GM18951 (cell line): Measurements from ENCODE around the gene CAPN9.

Source experiments
- POLR2A ChIP-seq: IDR thresholded peaks from 4 replicates; pipeline ENCODE4 v1.6.1; 2011; ENCODE audit warnings: mild to moderate bottlenecking; ENCODE audit not compliant: insufficient read length, insufficient read depth; ENCODE audit errors: extremely low read depth
- in situ Hi-C: fragments of 300-500 bp; cut with MboI; formaldehyde crosslinking; loops from one replicate; pipeline ENCODE4 v1.12.0; 2022; ENCODE audit warnings: low sequenced_read_pairs, mixed read lengths, inconsistent platforms; ENCODE audit not compliant: unreplicated experiment

Gene CAPN9

DNA sequence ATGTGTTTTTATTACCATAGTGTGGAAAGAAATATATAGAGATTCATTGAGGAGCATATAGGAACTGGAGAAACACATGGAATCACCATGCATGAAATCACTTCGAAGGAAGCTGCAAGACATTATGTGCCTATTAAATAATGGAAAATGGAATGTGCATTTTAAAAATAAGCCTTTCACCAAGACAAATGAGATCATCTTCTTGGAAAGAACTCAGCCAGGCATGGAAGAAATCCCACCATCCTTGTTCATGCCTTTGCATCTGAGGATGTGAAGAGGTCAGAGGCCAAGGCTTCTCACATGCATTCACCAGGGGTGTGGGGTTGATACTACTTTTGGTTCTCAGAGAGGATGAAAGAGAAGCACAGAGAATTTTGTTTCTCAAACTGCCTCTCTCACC, 71.2 kb downstream of the CAPN9 start:
- in situ Hi-C loops: no loop called here
- TF ChIP-seq POLR2A: no peak

DNA sequence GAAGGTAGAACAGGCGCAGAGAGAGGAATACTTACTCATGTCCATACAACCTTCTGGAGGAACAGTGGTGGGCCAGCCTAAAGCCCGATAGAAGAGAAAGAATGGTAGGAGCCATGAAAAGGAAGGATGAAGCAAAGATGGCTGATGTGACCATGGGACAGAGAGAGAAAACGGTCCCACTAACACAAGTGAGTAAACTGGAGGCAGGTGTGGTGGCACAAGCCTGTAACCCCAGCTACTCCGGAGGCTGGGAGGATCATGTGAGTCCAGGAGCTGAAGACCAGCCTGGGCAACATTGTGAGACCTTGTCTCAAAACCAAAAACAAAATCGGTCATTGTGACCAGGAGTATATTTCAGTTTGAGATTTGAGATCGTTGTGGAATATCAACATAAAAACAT, 71.7 kb downstream of the CAPN9 start:
- TF ChIP-seq POLR2A: no peak
- in situ Hi-C loops: no loop called here

DNA sequence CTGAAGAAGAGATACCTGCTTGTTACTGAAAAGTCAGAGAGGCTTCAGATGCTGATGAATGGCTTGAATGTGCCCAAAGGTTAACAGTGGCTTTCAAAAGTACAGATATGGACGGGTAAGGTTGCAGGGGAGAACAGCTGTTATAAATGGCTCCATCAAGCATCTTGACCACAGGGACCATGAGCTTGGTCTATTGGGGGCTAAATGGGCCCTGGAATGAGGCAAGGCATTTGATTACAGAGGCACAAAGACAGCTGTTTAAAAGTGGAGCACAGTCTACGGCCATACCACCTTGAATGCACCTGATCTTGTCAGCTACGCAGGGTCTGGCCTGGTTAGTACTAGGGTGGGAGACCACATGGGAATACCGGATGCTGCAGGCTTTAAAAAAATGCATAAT, 72.8 kb downstream of the CAPN9 start:
- in situ Hi-C loops: no loop called here
- no peak for TF ChIP-seq POLR2A

DNA sequence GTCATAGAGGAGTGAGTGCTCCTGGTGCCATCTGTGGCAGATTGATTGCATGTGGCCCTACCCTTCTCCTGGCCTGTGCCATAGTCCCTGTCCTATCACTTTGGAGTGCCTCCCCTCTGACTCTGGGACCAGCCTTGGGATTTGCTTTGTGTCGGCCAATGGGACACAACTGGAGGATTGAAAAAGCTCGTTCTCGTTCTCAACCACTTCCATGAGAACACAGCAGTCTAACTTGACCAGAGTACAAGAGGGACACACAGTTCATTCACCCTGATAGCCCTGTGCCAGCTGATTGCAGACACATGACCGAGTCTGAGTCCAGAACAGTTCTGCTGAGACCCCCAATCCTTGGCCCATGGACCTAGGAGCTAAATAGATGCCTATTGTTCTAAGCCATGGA, 73.4 kb downstream of the CAPN9 start:
- no peak for TF ChIP-seq POLR2A

DNA sequence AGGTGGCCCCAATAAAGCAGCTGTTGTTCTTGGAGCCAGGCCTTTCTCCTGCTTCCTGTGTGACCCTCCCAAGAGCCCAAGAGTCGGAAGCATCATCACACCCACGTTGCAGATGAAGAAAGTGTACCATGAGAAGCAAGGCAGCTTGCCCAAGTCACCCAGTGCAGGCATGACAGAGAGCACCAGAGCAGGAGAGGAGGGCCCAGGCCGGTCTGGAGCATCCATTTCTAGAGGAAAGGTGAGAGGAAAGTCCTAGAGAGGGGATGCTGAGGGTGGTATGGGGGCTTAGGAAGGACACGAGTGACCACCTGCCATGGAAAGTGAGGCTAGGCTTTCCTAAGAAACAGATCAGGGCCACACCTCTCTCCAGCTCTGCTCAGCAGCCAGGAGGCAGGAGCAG, 74.2 kb downstream of the CAPN9 start:
- in situ Hi-C loops: no loop called here
- no peak for TF ChIP-seq POLR2A

More for the DNA sequence above, 73.4 kb downstream of the CAPN9 start:
- in situ Hi-C loops: no loop called here

DNA sequence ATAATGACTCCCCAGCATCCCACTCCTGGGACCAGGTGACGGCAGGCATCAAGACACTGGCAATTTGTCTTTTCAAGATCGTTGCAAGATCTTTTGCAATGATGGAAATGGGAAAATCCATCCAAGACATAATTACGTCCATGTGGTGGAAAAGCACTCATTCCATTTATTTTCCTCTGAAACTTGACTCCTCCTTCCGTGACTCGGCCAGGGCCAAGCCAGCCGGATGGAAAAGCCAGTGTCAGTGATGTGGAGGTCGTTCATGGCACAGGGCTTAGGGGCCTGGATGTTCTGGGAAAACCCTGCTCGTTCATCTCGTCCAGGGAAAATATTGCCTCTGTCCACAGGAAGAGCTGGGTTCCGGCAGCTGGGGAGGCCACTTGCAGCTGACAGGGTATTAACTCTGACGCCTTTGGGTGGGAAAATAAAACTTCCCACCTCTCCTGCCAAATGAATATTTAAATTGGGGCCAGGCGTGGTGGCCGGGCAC, 74.9 kb downstream of the CAPN9 start:
- in situ Hi-C loops: no loop called here
- TF ChIP-seq POLR2A: no peak

DNA sequence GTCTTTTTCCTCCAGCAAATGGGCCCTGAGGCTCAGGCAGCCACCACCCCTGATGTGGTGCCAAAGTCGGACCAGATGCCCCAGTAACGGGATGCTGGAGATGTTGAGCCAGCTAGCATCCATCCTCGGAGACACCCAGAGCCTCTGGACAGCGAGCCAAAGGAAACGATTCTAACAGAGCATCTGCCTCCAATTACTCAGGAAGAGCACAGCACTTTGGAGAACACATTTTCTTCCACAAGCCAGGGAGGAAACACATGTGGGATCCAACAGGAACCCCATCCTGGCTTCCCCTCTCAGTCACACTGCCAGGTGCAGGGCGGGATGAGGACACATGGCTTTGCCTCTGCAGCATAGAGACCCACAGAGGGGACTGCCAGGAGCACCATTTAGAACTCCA, 76.2 kb downstream of the CAPN9 start:
- in situ Hi-C loops: no loop called here
- no peak for TF ChIP-seq POLR2A

DNA sequence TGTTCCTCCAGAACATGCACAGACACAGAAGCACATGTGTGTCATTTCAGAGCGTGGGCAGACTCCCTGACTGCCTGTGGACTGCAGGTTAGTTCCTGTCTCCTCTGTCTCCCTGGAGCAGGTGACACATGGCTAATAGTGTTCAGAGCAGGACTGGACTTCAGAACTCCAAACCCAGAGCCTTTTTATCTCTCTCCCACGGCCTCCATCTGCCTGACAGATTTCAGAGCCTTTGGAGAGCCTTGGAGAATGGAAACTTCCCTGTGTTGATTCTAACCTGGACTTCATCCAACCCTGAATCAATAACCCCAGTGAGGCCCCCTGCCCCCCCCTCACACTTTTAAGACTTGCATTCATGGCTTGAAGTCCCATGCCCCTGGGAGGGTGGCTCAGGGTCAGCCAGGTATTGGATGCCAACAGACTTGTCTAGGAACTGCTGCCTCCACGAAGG, 76.8 kb downstream of the CAPN9 start:
- TF ChIP-seq POLR2A: no peak
- in situ Hi-C loops: no loop called here

DNA sequence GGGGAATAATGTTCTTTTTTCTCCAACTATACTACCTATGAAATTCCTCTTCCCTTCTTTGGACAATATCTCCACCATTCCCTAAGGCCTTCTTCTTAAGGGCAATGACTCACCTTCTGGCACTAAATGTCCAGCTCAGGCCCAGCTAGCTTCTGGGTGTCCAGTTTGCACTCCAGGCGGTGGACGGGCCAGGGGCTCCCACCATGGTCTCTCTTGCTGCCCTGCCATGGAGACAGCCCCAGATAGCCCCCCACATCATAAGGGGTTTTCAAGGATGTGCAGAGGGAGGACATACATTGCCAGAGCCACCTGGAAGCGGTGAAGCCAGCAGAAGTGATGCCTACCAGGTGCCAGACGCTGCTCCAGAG, 77.3 kb downstream of the CAPN9 start:
- no peak for TF ChIP-seq POLR2A
- in situ Hi-C loops: no loop called here

DNA sequence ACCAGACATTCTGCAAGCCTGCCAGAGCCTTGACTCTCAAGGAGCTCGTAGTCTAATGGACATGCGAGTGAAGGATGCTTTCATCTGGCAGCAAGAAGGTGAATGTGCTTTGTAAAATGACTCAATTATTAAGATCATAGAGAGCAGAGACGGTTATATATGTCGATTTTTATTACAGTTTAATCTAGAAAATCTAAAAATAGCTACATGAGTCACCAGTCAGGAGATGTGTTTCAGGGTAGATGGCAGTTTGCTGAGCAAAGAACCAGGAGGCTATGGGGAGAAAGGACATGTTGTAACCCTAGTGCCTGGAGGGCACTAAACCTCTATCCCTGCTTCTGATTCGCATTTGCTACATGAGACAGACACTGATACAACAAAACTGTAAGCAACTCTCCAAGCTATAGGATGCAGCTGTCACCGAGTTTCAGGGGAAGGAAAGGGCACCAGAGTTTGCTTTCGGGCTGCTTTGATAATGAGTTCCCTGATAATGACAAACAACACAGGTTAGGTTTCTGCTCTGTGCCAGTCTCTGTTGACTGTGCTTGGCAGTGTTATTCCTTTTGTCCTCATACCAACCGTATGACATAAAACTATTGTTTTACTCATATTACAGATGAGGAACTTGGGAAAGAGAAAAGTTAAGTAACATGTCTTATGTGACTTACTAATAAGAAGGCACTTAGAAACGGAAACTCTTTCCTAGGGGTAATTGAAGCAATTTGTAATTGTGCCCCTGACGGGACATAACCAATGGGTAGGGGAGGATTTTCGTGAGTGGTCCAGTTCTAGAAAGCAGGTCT, 77.9 kb downstream of the CAPN9 start:
- TF ChIP-seq POLR2A: no peak
- in situ Hi-C loops: no loop called here

DNA sequence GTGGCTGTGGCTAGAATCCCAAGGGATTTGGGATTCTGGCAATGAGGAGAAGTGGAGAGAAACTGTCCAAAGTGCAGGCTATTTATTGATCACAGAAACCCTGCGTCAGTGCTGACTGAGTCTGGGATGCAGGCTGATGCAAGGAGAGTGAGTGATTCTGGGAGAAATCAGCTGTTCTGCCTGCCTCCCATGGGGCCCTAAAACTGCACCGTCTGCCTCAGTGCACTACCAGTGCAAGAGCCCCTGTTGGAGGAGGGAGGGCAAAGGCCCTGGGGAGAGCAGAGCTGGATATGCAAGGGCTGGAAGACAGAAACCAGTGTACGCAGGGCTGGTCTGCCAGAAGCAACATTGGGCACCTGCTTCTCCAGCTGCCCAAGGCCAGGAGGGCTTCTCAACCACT, 78.6 kb downstream of the CAPN9 start:
- in situ Hi-C loops: no loop called here
- TF ChIP-seq POLR2A: no peak

DNA sequence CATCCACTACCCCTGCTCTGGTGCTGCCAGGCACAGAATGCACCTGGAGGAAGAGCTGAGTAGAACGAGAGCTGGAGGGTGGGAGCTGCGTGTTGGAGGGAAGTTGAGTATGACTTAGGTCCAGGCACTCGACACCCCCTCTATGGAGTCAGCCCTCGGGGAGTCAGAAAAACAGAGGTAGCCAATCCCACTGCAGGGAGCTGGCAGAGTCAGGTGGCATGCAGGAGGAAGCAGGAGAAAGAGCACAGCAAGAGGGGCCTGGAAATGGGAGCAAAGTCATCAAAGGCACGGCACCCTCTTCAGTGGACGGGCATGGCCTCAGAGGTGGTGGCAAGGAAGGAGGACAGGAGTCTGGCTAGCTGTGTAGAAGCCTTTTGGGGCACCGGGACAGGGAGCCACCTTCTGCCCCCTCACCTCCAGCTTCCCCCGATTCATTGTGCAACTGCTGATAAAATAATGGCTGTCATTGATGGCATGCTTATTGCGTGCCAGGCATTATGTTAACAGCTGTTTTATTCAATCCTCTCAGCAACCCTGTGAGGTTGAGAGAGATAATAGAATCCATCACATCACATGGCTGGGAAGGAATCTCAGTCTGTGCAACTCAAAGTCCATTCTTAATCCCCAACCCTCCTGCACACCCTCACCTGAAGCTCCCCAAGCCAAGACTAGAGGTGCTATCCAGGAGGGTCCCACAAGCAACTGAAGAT, 79.1 kb downstream of the CAPN9 start:
- in situ Hi-C loops: no loop called here
- no peak for TF ChIP-seq POLR2A

DNA sequence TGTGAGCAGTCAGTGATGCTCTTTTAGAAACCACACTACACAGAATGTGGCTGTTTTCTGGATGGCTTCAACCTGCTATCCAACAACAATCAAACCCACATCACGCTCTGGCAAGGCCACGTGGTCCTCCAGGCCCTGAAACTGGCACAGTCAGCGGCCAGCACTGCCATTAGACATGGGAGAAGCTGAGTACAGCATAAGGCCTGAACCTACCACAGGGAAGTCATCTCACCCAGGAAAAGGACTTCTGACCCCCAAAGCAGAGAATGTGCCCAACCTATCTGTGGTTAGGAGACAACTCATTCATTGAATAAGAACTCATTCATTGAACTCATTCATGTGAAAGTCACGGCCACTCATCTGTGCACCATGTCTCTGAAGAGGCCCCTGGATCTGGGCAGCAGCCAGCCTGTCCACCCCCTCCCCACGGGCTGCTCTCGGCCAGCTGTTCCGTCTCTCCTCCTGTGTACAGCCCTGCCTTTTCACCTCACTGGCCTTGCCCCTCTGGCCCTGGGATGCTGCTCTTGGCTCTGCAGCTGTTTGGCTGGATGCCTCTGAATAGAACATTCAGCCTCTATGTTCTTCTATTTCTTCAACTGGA, 80.0 kb downstream of the CAPN9 start:
- TF ChIP-seq POLR2A: no peak
- in situ Hi-C loops: no loop called here
